ENCODE measurements around the gene TGFB1I1. TPM values are rescaled to one million over a fixed set of nuclear protein-coding genes. Genes with fewer than 3 reads are reported as not detected.
A peak's percentile ranks its signal among the peaks of the same experiment; 100 is the strongest.

The TGFB1I1 gene
- total and polyA plus RNA-seq, 2 donors (not counting 1 experiment from before 2014, with no cell fraction given) = 0.16 to 4.0 TPM

- Histone ChIP-seq H3K9me3 (ENCODE audit: control extremely low read depth in 1 of 3, control insufficient read depth in 2 of 3, insufficient read depth in 1 of 3, low read length in 2 of 3) (no peaks in the 10 kb centered on the region), H3K4me3 (ENCODE audit: control extremely low read depth in 1 of 5, extremely low read depth in 1 of 5, insufficient read depth in 1 of 5, low read depth in 2 of 5, low read length in 4 of 5) (no peak overlapping the region), H3K9ac (ENCODE audit: low read length) (no peak overlapping the region), H3K79me2 (ENCODE audit: control insufficient read depth, insufficient read depth, low read length) (peaks cover 14% of the 10 kb centered on the region), H3K36me3 (replicated peaks in 1 of 2; ENCODE audit: control extremely low read depth in 1 of 2, control insufficient read depth in 1 of 2, extremely low read depth in 1 of 2, insufficient read depth in 2 of 2, low read length in 1 of 2) (no peaks in the 10 kb centered on the region), H3K27ac (ENCODE audit: low read length in 2 of 2) (peak overlapping the region in 1 of 2 donors; percentile 18), H3K4me1 (ENCODE audit: control insufficient read depth in 2 of 2, insufficient read depth in 2 of 2, low read length in 2 of 2) (peaks cover 29 to 42% of the 10 kb centered on the region in 2 donors), H3K27me3 (replicated peaks in 1 of 4; ENCODE audit: control extremely low read depth in 1 of 4, control insufficient read depth in 3 of 4, insufficient read depth in 4 of 4, low read length in 3 of 4) (no peaks in the 10 kb centered on the region), H3K4me2 (replicated peaks; ENCODE audit: low read depth, low read length, poor library complexity, severe bottlenecking) (peak overlapping the region; percentile 26), H4K20me1 (ENCODE audit: control insufficient read depth, insufficient read depth, low read length, poor library complexity, severe bottlenecking) (peaks cover 27% of the 10 kb centered on the region), H2AFZ (ENCODE audit: insufficient read depth, low read depth, low read length, poor library complexity, severe bottlenecking) (no peak overlapping the region)
- TF ChIP-seq EZH2 (IDR thresholded peaks at IDR 0.05; ENCODE audit: borderline replicate concordance, insufficient read depth, low read depth, low read length, poor library complexity, severe bottlenecking) (no peak), CTCF (IDR thresholded peaks at IDR 0.05) (peak; percentile 53)
- no peak overlapping the region for H3K4me3 Mint-ChIP-seq
- DNase-seq (no peak), ATAC-seq (ENCODE audit: low read depth) (no peak)
- no peaks in the 10 kb centered on the region for H3K9me3 Mint-ChIP-seq (ENCODE audit: insufficient read depth)
- intact Hi-C loops (cut with micrococcal nuclease) = loop anchor here (5.0 kb wide), 2 partner anchors 253 to 898 kb away; partner anchors contain the start of genes PYCARD and ZNF764
- ChIA-PET POLR2A (interaction anchor here (0.6 to 0.7 kb wide), 4 partner anchors 462 to 567 kb away, joined by 3 to 5 read pairs (median 4); partner anchors contain the start of gene CTF1), CTCF (interaction anchor here (1.0 to 7.2 kb wide), 4 partner anchors 12 to 472 kb away, joined by 3 to 43 read pairs (median 4); partner anchors contain the start of gene ZNF843)
- 47% methylated on average over 9 of the region's 17 CpGs for WGBS (ENCODE audit: insufficient coverage)
- peaks cover 57% of the 10 kb centered on the region for H3K4me1 Mint-ChIP-seq
- no peaks in the 10 kb centered on the region for H3K27me3 Mint-ChIP-seq
- H3K27ac Mint-ChIP-seq = no peak overlapping the region
Measured at GRCh38 chr16:31455601-31456314, 16.2 kb upstream of the TGFB1I1 start.

DNA sequence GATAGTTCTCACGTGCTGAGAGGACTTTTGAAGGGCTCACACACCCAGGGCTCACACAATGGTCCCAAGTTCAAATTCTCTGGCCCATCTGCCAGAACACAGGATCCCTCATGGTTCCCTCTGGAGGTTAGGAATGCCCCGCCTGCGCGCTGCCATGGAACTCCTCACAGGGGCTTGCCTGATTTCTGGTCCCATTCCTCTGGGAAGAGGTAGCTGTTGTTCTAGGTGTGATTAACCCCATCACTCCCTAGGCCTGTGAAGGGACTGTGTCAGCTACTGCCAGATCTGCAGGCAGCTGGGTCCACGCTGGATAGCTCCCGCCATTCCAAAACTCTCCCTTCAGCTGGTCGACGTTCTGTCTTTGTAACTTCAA, 15.0 kb upstream of the TGFB1I1 start:
- Histone ChIP-seq H3K4me1 (ENCODE audit: control insufficient read depth in 2 of 2, insufficient read depth in 2 of 2, low read length in 2 of 2) (peaks cover 29 to 42% of the 10 kb centered on the region in 2 donors), H2AFZ (ENCODE audit: insufficient read depth, low read depth, low read length, poor library complexity, severe bottlenecking) (no peak overlapping the region), H3K9ac (ENCODE audit: low read length) (no peak overlapping the region), H3K4me3 (ENCODE audit: control extremely low read depth in 1 of 5, extremely low read depth in 1 of 5, insufficient read depth in 1 of 5, low read depth in 2 of 5, low read length in 4 of 5) (no peak overlapping the region), H3K27ac (ENCODE audit: low read length in 2 of 2) (no peak overlapping the region), H4K20me1 (ENCODE audit: control insufficient read depth, insufficient read depth, low read length, poor library complexity, severe bottlenecking) (peaks cover 27% of the 10 kb centered on the region), H3K9me3 (ENCODE audit: control extremely low read depth in 1 of 3, control insufficient read depth in 2 of 3, insufficient read depth in 1 of 3, low read length in 2 of 3) (no peaks in the 10 kb centered on the region), H3K36me3 (replicated peaks in 1 of 2; ENCODE audit: control extremely low read depth in 1 of 2, control insufficient read depth in 1 of 2, extremely low read depth in 1 of 2, insufficient read depth in 2 of 2, low read length in 1 of 2) (peaks cover 0 to under 1% of the 10 kb centered on the region in 2 experiments), H3K79me2 (ENCODE audit: control insufficient read depth, insufficient read depth, low read length) (peaks cover 21% of the 10 kb centered on the region), H3K4me2 (replicated peaks; ENCODE audit: low read depth, low read length, poor library complexity, severe bottlenecking) (peak overlapping the region; percentile 95), H3K27me3 (replicated peaks in 1 of 4; ENCODE audit: control extremely low read depth in 1 of 4, control insufficient read depth in 3 of 4, insufficient read depth in 4 of 4, low read length in 3 of 4) (no peaks in the 10 kb centered on the region)
- Mint-ChIP-seq H3K4me3 (peak overlapping the region; percentile 19), H3K9me3 (ENCODE audit: insufficient read depth) (no peaks in the 10 kb centered on the region), H3K4me1 (peaks cover 58% of the 10 kb centered on the region), H3K27ac (peak overlapping the region; percentile 20), H3K27me3 (no peaks in the 10 kb centered on the region)
- CTCF ChIA-PET = interaction anchor here (1.8 to 7.2 kb wide), 2 partner anchors 13 to 315 kb away, joined by 5 to 43 read pairs; partner anchors contain the start of gene ZNF843
- POLR2A ChIA-PET = interaction anchor here (1.2 kb wide), 1 partner anchor 579 kb away, joined by 3 read pairs; no protein-coding TSS in a partner anchor
- TF ChIP-seq EZH2 (IDR thresholded peaks at IDR 0.05; ENCODE audit: borderline replicate concordance, insufficient read depth, low read depth, low read length, poor library complexity, severe bottlenecking) (no peak), CTCF (IDR thresholded peaks at IDR 0.05) (no peak)
- DNase-seq (no peak), ATAC-seq (ENCODE audit: low read depth) (no peak)
- intact Hi-C loops (cut with micrococcal nuclease) = loop anchor here (5.0 kb wide), 2 partner anchors 255 to 900 kb away; partner anchors contain the start of genes PYCARD and ZNF764
- 81% methylated on average over 5 of the region's 8 CpGs for WGBS (ENCODE audit: insufficient coverage)
